MCF 10A (cell line): ENCODE data around the gene ZIC1. TPM values are rescaled to one million over a fixed set of nuclear protein-coding genes. Genes with fewer than 3 reads are reported as not detected.
A peak's percentile ranks its signal among the peaks of the same experiment; 100 is the strongest.

Source experiments
- BruUV-seq: library from RNA; stranded (reverse); fragments of 400-500 nt; replicated peaks from 2 replicates; lab custom pipeline; 2021; lab: Mats Ljungman, UMichigan
- CTCF ChIA-PET: fragments of 300-600 bp; sonication (Branson Sonifier 250); formaldehyde crosslinking; extraction: SDS; loops from one replicate; lab custom pipeline; 2021; ENCODE audit warnings: antibody characterized with exemption, inconsistent platforms; lab: Yijun Ruan, JAX
- POLR2A ChIA-PET: fragments of 300-600, 350-650 bp; sonication (Branson Sonifier 250); formaldehyde crosslinking; extraction: SDS; loops from one replicate; lab custom pipeline; 2020; ENCODE audit warnings: antibody characterized with exemption, inconsistent platforms; lab: Yijun Ruan, JAX
- DNase-seq: peaks from one replicate; pipeline ENCODE4 v3.0.0-alpha.2; 2018; ENCODE audit not compliant: unreplicated experiment
- H3K27ac Mint-ChIP-seq: one replicate; pipeline ENCODE4 v1.8.0; 2022; ENCODE audit warnings: mild to moderate bottlenecking, low read depth, mixed read lengths; ENCODE audit not compliant: unreplicated experiment
- H3K27me3 Mint-ChIP-seq: one replicate; pipeline ENCODE4 v1.8.0; 2022; ENCODE audit warnings: mixed read lengths; ENCODE audit not compliant: insufficient read depth, unreplicated experiment
- H3K36me3 Mint-ChIP-seq: one replicate; pipeline ENCODE4 v1.8.0; 2022; ENCODE audit warnings: mild to moderate bottlenecking, moderate library complexity, mixed read lengths; ENCODE audit not compliant: insufficient read depth, unreplicated experiment
- H3K4me1 Mint-ChIP-seq: one replicate; pipeline ENCODE4 v1.8.0; 2022; ENCODE audit warnings: mixed read lengths; ENCODE audit not compliant: insufficient read depth, unreplicated experiment
- H3K4me3 Mint-ChIP-seq: one replicate; pipeline ENCODE4 v1.8.0; 2022; ENCODE audit warnings: mild to moderate bottlenecking, moderate library complexity, mixed read lengths; ENCODE audit not compliant: unreplicated experiment
- H3K9me3 Mint-ChIP-seq: one replicate; pipeline ENCODE4 v1.8.0; 2022; ENCODE audit warnings: mixed read lengths; ENCODE audit not compliant: unreplicated experiment
- intact Hi-C: fragments of 100-400 bp; cut with micrococcal nuclease; formaldehyde crosslinking; loops from 2 replicates; pipeline ENCODE4 v1.14.1; 2022
- total RNA-seq: library from RNA; stranded (reverse); gene quantifications from 2 replicates; pipeline ENCODE4 v1.2.3, GENCODE V29; 2022
- TF ChIP-seq, protein P1 (sequence below): fragments of 200-600 bp; IDR thresholded peaks from one replicate; pipeline ENCODE4 v1.8.0; 2022; ENCODE audit warnings: antibody characterized with exemption, mild to moderate bottlenecking; ENCODE audit not compliant: unreplicated experiment

The ZIC1 gene
- total RNA-seq, 1 experiment from 2014 or later = not detected

DNA sequence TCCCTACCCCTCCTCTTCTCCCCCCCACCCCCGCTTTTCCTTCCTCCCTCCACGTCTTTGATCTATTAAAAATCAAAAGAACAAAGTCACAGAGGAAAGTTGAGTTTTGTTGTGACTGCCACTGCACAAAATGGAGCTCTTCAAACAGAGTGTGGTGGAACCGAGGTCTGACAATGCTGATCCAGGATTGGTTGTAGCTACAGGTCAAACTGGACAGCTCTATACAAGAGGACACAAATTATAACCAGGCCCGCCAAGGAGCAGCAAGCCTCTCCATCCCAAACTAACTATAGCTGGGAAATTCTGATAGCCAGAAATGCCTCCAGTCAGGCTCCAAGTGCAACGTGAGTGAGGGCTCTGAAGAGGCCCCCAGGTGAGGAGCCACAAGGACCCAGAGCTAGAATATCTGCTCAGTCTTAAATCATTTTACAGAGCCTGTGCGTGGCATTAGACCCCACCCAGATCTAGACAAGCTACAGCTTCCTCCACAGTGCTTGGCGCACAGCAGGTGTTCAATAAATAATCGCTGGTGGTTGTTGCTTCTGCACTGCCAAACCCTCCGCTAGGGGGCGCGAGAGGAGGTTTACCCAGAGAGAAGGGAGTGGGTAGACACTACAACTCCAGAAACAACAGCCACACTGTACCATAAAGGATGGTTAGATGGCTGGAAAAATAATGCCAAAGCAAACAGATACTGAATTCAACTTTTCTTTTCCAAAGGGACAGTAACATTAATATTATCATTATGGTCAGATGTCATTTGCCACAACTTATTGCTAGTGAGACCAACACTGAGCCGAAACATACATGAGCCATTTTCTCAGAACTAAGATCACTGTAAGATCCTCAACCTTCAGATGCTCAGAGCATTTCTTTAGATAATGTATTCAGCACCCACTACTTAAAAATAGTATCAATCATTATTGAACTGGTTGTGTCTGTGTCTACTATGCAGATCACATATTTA lies 47.4 kb upstream of the ZIC1 start:
- CTCF ChIA-PET = interaction anchor here (0.5 to 2.4 kb wide), 7 partner anchors 12 to 1006 kb away, joined by 3 to 9 read pairs (median 4); no protein-coding TSS in a partner anchor
- intact Hi-C loops = loop anchor here (5.0 to 10.0 kb wide), 2 partner anchors 253 to 716 kb away; no protein-coding TSS in a partner anchor

DNA sequence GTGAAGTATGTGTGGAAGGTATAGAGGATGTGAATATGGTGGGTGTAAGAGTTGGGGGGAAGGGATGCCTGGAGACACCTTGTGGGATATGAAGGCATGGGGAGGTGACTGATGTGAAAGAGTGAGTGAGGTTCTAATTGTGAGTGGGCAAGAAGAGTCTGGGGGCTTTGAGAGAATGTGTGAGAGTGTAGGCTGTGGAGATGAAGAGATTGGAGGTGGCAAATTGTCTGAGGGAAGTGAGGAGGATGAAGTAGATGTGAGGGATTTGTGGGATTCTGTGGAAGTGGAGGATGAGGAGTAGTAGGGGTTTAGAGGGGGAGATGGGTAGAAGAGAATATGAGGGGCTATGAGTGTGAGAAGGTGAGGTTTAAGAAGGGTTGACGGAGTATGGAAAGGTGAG lies 44.4 kb upstream of the ZIC1 start:
- BruUV-seq = no TSS peak
- Mint-ChIP-seq H3K9me3 (no peaks in the 10 kb centered on the region), H3K27ac (no peak overlapping the region), H3K4me1 (no peaks in the 10 kb centered on the region), H3K36me3 (no peaks in the 10 kb centered on the region), H3K4me3 (no peak overlapping the region), H3K27me3 (peaks cover 80% of the 10 kb centered on the region)
- ChIA-PET POLR2A (no interaction called here), CTCF (interaction anchor here (0.7 kb wide), 1 partner anchor 21 kb away, joined by 3 read pairs; no protein-coding TSS in a partner anchor)
- TF ChIP-seq, protein P1, sequence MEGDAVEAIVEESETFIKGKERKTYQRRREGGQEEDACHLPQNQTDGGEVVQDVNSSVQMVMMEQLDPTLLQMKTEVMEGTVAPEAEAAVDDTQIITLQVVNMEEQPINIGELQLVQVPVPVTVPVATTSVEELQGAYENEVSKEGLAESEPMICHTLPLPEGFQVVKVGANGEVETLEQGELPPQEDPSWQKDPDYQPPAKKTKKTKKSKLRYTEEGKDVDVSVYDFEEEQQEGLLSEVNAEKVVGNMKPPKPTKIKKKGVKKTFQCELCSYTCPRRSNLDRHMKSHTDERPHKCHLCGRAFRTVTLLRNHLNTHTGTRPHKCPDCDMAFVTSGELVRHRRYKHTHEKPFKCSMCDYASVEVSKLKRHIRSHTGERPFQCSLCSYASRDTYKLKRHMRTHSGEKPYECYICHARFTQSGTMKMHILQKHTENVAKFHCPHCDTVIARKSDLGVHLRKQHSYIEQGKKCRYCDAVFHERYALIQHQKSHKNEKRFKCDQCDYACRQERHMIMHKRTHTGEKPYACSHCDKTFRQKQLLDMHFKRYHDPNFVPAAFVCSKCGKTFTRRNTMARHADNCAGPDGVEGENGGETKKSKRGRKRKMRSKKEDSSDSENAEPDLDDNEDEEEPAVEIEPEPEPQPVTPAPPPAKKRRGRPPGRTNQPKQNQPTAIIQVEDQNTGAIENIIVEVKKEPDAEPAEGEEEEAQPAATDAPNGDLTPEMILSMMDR = no peak
- DNase-seq = no peak
- intact Hi-C loops = loop anchor here (5.0 to 10.0 kb wide), 2 partner anchors 250 to 713 kb away; no protein-coding TSS in a partner anchor

More for the DNA sequence above, 47.4 kb upstream of the ZIC1 start:
- TF ChIP-seq, protein P1 = peak; percentile 47
- POLR2A ChIA-PET = interaction anchor here (0.8 kb wide), 1 partner anchor 13 kb away, joined by 4 read pairs; no protein-coding TSS in a partner anchor
- H3K4me1 Mint-ChIP-seq = no peaks in the 10 kb centered on the region
- peak; percentile 68 for DNase-seq
- H3K9me3 Mint-ChIP-seq = no peaks in the 10 kb centered on the region
- H3K27me3 Mint-ChIP-seq = peaks cover 87% of the 10 kb centered on the region
- BruUV-seq = no TSS peak
- no peak overlapping the region for H3K27ac Mint-ChIP-seq
- no peak overlapping the region for H3K4me3 Mint-ChIP-seq
- no peaks in the 10 kb centered on the region for H3K36me3 Mint-ChIP-seq

DNA sequence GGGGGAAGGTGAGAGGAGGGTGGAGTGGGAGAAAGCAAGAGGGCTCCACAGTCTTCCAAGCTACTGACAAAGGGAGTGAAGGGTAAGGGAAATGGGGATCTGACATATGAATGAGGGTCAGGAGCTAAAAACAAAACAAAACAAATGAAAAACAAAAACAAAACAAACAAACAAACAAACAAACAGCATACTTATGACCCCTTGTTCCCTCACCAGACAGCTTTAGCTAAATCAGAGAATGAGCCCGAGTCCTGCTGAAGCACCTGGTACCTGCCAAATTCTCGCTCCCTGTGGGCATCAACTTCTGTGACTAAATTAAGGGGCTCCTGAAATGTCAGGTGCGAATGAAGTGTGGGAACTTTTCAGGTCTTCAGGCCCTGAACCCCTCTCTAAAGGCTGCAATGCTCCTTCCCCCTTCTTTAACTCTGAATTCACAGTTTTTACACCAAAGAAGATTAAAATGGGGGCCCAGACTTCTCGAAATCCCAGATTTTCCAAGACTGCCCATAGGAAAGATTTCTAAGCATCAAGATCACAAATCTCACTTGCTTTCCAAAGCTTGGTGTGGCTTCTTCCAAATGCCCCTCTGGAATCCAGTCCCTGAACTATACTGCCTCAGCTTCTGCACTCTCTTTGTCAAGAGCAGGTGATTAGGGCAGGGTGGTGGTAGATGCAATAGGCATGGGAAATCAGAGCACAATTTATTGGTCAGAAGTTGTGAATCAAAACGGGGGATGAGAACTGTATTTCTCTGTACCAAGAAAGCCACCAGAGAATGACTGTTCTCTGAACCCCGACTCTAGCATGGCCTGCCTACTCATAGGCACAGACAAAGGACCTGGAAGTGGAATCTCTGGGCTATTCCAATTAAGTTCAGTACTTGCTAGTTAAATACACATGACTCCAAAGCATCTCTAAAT lies 43.7 kb upstream of the ZIC1 start:
- intact Hi-C loops = loop anchor here (10.0 kb wide), 1 partner anchor 249 kb away; no protein-coding TSS in a partner anchor
- BruUV-seq = no TSS peak
- TF ChIP-seq, protein P1 = no peak
- peaks cover 80% of the 10 kb centered on the region for H3K27me3 Mint-ChIP-seq
- CTCF ChIA-PET = interaction anchor here (0.7 kb wide), 1 partner anchor 20 kb away, joined by 3 read pairs; no protein-coding TSS in a partner anchor
- no peaks in the 10 kb centered on the region for H3K36me3 Mint-ChIP-seq
- POLR2A ChIA-PET = no interaction called here
- H3K27ac Mint-ChIP-seq = no peak overlapping the region
- H3K9me3 Mint-ChIP-seq = no peaks in the 10 kb centered on the region
- no peaks in the 10 kb centered on the region for H3K4me1 Mint-ChIP-seq
- no peak overlapping the region for H3K4me3 Mint-ChIP-seq
- DNase-seq = no peak
